GM12873 (cell line): Measurements from ENCODE around the gene EVA1A.

Experiments
- CTCF ChIP-seq: IDR thresholded peaks from 2 replicates; pipeline ENCODE4 v1.5.1; 2012; ENCODE audit warnings: low read depth, mild to moderate bottlenecking, moderate library complexity, low read length, control low read depth; ENCODE audit not compliant: insufficient read depth; ENCODE audit errors: missing control alignments

Gene EVA1A

GRCh38 chr2:75495862-75496261, 64.9 kb downstream of the EVA1A start:
- TF ChIP-seq CTCF: no peak

GRCh38 chr2:75494137-75494769, 66.5 kb downstream of the EVA1A start:
- no peak for TF ChIP-seq CTCF

GRCh38 chr2:75493230-75493629, 67.5 kb downstream of the EVA1A start:
- TF ChIP-seq CTCF: no peak

- TF ChIP-seq CTCF: no peak
Measured at GRCh38 chr2:75491129-75491753, 69.5 kb downstream of the EVA1A start.

GRCh38 chr2:75489721-75490120, 71.0 kb downstream of the EVA1A start:
- TF ChIP-seq CTCF: no peak

GRCh38 chr2:75488157-75488556, 72.6 kb downstream of the EVA1A start:
- TF ChIP-seq CTCF: no peak

GRCh38 chr2:75484840-75485239, 75.9 kb downstream of the EVA1A start:
- no peak for TF ChIP-seq CTCF
